ENCODE measurements around the gene ANKRD53.

The ANKRD53 gene

DNA sequence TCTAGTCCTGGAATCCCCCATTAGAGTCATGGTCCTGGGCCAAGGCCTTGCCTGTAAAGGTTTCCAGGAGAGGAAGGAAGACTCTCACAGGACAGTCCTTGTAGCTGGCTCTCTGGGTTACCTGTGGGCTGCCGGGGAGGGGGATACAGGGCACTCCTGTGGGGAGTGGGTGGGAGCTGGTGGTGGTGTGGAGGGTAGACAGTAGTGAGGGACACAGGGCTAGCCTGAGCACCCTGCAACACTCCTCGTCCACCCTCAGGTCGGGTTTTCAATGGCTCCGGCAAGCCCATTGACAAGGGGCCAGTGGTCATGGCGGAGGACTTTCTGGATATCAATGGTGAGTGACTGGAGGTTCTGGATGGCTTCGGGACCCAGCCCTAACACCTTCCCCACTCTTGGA lies 19.7 kb upstream of the ANKRD53 start (continued):
- TF ChIP-seq TSHZ2 (CRISPR knock-in tag; IDR thresholded peaks at IDR 0.05) (no peak), ZNF565 (CRISPR knock-in tag; conservative IDR thresholded peaks at IDR 0.05; ENCODE audit: low read depth) (no peak), PATZ1 (CRISPR knock-in tag; IDR thresholded peaks at IDR 0.05; ENCODE audit: borderline replicate concordance) (no peak), TOX (CRISPR knock-in tag; IDR thresholded peaks at IDR 0.05; ENCODE audit: borderline replicate concordance) (no peak), RARB (CRISPR knock-in tag; IDR thresholded peaks at IDR 0.05) (no peak)

DNA sequence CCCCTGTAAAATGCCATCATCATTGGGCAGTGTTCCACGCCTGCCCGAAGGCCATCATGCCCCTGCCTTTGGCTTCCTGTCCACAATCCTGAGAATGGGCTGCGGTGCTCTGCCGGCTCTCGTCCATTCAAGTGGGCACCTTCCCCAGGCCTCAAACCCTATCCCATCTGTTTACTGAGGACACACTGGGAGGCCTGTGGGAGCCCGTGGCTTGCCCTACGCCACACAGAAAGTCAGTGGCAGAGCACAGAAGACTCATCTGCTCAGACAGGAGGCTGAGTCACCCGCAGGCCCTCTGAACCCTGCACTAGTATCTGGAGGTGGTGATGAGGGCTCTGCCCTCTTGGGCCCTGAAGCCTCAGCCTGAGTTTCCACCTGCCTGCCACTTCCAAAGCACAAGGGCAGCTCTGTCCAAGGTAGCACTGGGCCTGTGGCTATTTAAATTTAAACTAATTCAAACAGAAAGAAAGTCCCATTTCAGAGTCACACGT lies 19.1 kb upstream of the ANKRD53 start:
- TF ChIP-seq CSRNP3 (CRISPR knock-in tag; IDR thresholded peaks at IDR 0.05) = no peak
- TF ChIP-seq CSDC2 (CRISPR knock-in tag; IDR thresholded peaks at IDR 0.05) = no peak

GRCh38 chr2:70959851-70960832 lies 18.3 kb upstream of the ANKRD53 start:
- no peak for TF ChIP-seq OSR1 (CRISPR knock-in tag; IDR thresholded peaks at IDR 0.05)
- no peak for TF ChIP-seq ISL1 (CRISPR knock-in tag; IDR thresholded peaks at IDR 0.05)
- no peak for TF ChIP-seq GLIS3 (CRISPR knock-in tag; IDR thresholded peaks at IDR 0.05)
- TF ChIP-seq POU6F1 (CRISPR knock-in tag; IDR thresholded peaks at IDR 0.05; ENCODE audit: borderline replicate concordance, low read depth) = no peak
- TF ChIP-seq ZFP3 (CRISPR knock-in tag; IDR thresholded peaks at IDR 0.05) = no peak
- no peak for TF ChIP-seq BACH2 (CRISPR knock-in tag; IDR thresholded peaks at IDR 0.05; ENCODE audit: borderline replicate concordance)
- no peak for TF ChIP-seq TCF4 (CRISPR knock-in tag; IDR thresholded peaks at IDR 0.05; ENCODE audit: borderline replicate concordance)
- TF ChIP-seq TSHZ2 (CRISPR knock-in tag; IDR thresholded peaks at IDR 0.05) = no peak
- no peak for TF ChIP-seq TOX (CRISPR knock-in tag; IDR thresholded peaks at IDR 0.05; ENCODE audit: borderline replicate concordance)
- TF ChIP-seq ZC3H10 (CRISPR knock-in tag; IDR thresholded peaks at IDR 0.05) = no peak
- ATAC-seq = no peak

More for the DNA sequence above, 19.1 kb upstream of the ANKRD53 start:
- ATAC-seq = no peak
